GM18502 (cell line): Measurements from ENCODE around the gene PASK.
"Not testable (repeated sequence)": the region's sequence is repeated elsewhere in the genome, so short reads cannot be mapped to it uniquely, and the experiment has no call there.

Experiments
- ATAC-seq: cut with Tn5 transposase; IDR thresholded peaks from one replicate; pipeline ENCODE4 v1.9.1; 2021; ENCODE audit warnings: mild to moderate bottlenecking; ENCODE audit not compliant: unreplicated experiment, poor library complexity

PASK gene

DNA sequence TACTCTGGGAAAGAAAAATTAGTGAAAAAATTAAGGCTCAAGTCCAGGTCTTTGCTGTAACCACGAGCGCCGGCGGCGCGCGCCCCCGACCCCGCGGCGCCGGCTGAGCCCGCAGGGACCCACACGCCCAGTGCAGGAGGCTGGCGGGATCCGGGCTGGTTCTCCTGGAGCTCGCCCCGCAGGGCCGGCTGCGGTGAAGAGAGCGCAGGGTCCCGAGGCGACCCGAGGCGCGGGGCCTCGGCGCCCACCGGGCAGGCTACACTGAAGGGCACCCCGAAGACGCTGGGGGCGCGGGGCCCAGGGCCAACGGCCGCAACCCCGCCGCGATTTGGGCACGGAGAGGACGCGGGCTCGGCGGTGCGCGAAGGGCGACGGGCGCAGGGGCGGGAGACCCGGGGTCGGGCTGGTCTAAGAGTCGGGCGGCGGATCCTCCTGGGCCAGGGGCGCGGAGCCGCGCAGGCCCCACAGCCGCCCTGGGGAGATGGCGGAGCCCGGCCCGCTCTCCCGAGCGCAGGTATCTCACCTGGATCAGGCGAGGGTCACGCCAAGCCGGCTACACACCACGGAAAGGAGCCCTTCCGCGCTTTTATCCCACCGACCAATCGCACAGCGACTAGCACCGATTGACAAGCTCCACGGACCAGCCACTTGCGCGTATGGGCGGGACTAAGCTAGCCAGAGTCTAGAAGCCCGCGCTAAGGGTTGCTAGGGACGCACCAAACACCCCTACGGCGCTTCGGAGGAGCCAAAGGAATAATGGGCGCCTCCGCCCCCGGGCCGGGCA lies at the start of gene PASK:
PASK (minus strand) TSS at position 582 of the 784 bp plus-strand sequence. CDS start 6,440 bp downstream, outside the sequence.
- ATAC-seq = peak; percentile 70

DNA sequence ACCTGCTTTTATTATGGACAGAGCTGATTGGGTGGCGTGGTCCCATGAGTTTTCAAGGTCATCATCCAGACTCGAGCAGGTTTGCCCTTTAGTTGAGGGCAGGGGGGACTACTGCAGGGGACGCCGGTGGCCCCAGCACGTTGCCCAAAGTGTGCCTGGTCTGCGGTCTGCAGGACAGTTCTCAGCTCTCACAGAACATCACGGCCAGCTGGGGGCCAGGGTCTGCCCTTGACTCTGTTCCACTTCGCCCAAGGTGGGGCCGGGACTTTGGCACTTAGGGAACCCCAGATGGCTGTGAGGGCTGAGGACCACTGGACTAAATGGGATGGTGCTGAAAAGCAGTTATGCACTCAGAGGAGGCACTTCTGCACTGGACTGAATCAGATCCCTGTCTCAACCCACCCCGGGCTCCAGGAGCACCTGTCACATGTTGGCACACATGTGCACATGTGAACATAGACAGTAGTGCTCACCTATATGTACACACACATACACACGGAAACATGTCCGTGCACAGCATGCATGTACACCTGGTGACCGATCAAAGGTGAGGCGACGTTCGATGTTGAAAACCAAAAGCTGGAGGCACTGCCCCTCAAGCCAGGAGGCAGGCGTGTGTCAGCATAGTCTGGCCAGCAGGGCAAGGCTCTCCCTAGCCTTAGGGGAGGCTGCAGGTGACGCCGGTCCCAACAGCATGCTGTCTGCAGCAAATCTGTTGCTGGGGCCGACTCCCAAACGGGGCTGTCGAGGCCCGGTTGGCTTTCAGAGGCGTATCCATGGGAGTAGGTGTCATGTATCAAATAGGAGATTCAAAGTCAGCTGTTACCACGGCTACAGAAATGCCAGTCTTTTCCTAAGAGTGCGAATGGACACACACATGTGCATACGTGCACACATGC lies 49.4 kb upstream of the PASK start:
- no peak for ATAC-seq

DNA sequence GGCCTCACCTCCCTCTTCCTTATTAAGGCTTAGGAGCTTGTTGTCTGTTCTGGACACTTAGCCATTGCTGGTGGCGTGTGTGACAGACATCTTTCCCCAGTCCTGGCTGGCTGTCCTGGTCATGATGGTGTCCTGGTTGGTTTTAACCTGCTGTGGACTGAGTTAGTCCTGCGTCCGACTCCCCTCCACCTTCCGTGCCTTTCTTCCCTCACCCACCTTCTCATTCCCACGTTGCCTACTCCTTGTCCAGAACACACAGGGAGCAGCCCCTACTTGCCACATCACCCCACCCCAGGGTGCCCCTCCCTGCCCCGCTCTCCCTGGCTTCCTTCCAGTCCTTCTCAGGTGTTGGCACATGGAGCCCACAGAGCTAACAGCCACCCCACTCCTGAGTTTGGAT lies 48.7 kb upstream of the PASK start:
- no peak for ATAC-seq

DNA sequence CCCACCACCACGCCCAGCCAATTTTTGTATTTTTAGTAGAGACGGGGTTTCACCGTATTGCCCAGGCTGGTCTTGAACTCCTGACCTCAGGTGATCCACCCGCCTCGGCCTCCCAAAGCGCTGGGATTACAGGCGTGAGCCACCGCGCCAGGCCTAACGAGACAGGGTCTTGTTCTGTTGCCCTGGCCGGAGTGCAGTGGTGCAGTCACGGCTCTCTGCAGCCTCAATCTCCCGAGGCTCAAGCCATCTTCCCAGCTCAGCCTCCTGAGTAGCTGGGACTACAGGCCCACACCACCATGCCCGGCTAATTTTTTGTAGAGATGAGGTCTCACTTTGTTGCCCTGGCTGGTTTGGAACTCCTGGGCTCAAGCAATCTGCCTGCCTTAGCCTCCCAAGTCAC lies 48.0 kb upstream of the PASK start:
- not testable (repeated sequence) for ATAC-seq

DNA sequence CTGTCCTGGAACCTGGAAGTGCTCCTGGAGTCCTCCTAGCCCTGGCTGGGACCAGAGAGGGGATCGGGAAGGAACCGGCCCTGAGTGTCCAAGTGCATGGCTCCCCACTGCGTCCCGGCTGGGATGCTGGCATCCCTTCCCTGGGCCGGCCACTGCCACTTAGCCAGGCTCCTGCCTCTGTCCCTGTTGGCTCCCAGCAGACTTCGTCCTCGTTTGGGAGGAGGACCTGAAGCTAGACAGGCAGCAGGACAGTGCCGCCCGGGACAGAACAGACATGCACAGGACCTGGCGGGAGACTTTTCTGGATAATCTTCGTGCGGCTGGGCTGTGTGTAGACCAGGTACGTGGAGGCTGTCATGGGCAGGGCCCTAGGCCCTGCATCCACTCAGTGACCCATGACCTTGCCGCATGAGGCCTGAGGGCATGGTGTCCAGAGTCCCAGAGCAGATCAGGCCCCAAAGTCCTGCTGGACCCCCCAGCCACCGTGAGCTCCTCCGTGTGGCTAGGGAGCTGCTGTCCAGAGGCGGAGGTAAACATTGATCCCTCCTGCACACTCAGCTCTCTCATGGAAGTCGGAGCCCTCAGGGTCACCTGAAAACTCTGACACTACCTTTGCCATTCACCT lies 46.3 kb upstream of the PASK start:
- no peak for ATAC-seq

DNA sequence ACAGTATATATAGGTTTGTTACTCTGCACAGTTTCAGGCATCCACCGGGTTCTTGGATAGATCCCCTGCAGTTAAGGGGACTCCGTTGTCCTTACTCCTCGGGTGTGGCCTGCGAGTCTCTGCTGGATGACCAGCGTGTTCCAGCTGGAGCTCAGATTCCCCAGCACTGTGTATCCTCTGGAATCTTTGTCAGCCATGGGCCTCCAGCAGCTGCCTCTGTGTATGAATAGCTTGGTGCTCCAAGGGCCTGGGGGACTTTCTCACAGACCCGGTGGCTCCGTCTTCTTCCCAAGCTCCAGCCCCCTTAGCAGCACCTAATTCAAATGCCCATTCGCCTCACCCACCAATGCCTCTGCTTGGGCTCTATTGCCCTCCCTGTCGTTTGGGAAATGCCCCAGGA lies 45.5 kb upstream of the PASK start:
- no peak for ATAC-seq

DNA sequence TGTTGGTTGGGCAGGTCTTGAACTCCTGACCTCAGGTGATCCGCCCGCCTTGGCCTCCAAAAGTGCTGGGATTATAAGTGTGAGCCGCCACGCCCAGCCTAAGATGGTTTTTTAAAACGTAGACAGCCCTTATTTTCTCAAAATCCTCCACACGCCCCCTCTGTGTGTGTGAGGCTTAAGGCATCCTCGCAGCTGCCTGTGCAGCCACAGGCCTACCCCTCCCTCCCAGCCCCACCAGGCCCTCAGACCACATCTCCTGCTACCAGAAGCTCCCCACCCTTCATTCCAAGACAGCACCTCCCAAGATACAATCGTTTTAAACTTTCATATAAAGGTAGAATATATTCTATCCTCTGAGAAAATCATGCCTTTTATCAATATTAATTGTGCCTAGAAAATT lies 44.0 kb upstream of the PASK start:
- no peak for ATAC-seq

DNA sequence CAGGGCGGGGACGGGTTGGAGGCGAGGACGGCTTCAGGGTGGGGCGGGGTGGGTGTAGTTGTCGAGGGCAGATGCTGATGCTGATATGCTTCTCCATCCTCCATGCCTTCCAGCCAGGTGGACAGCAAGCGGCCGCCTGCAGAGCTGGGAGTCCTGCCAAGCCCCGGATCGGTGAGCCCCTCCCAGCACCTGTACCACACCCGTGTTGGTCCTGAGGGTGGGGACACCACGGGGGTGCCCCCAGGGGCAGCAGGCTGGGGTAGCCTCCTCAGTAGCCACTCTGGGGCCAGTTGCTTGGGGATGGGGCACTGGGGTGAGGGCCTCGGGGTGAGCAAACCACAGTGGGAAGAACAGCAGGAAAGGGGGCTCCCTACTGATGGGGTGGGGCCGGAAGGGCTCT lies 41.8 kb upstream of the PASK start:
- no peak for ATAC-seq

DNA sequence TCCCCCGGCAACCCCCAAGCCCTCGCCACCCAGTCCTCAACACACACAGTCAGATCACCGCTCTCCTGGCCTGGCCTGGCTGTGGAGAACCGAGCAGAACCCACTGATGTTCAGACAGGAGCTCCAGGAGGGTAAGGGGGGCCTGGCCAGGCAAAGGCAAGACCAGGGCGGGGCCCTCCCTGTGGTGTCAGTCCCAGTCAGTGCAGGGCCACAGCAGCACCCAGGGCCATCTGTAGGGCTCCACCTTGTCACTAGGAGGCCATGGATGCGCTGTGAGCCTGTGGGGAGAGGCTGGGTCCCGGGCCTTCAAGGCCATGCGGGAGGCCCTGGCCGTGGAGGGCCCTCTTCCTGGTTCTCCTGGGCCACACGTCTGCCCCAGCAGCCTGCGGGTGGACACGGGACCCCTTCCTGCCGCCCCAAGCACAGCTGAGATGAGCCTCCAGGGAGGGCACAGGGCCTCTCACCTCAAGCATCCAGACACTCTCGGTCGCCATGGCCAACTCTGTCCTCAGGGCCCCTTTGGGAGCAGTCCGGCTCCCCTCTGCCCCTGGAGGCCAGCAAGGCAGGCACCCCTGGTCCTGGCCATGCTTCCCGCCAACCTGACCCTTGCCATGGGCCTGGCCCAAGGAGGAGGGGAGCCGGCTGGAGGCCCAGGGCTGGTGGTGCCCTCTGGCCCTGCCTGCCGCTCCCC lies 41.2 kb upstream of the PASK start:
- no peak for ATAC-seq

DNA sequence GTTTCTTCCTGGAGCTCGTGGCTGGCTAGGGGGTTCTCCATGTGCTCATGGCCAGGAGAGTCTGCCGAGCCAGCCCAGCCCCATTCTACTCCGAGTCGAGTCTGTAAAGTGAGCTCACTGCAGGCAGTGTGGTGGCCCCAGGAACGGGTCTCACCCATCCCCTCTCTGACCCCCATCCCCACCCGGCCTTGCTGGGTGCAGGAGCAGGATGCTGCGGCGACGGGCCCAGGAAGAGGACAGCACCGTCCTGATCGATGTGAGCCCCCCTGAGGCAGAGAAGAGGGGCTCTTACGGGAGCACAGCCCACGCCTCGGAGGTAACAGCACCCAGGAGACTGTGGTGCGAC lies 40.6 kb upstream of the PASK start:
- no peak for ATAC-seq

DNA sequence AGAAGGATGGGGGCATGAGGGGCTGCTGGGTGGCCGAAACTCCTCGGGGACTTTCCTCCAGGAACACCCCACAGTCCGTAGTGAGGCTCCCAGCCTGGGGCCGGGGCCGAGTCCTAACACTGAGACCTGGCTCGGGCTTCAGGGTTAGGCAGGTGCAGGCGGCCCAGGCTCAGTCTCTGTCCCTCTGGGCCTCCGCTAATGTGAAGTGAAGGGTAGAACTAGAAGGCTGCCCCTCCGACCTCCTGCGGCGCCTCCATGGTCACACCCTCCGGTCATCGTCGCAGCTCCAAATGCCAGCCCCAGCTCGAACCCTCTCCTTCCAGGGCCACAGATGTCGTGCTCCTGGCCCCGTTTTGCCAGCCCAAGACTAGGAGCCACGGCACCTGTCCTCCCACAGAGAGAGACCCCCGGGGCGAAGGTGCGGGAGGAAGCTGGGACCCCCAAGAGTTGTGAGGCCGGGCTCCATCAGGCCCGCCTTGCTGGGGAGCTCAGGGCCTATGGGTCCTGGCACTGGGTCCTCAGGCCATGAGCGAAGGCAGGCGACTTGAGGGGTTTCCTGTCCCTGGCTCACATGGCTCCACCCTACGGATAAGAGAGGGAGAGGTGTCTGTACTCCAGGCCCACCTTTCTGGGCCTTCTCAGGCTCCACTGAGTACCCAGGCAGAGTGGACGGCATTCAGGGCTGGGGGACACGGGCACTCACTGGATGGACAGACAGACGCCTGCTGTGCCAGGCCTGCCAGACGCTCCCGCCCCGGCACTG lies 40.0 kb upstream of the PASK start:
- no peak for ATAC-seq

DNA sequence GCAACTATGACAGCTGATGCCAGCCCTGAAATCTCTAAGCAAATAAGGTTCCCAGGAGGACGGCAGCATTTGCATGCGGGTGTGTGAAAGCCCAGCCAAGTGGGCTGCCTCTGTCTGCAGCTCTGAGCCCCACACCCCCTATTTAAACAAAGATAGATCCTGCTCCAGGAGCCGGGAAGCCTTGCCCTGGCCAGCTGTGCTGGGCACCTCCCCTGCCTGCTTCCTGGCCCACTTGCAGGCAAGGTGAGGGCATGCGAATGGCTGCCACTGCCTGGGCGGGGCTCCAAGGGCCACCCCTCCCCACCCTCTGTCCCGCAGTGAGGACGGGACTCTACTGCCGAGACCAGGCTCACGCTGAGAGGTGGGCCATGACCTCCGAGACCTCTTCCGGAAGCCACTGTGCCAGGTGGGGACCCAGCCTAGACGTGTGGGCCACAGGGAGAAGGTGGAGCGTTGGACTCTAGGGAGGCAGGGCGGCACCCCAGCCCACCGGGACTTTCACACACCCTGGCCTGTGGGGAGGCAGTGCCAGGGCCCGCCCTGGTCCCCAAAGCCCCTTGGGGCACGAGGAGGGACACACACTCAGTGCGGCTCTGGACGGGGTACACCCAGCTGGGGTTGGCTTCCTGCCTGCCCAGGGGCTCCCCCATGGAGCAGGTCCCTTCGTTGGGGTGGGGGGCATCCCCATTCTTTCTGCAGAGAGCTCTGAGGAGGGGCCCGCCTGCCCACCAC lies 39.3 kb upstream of the PASK start, which contains the start of gene ANO7:
ANO7 (plus strand) TSS at position 317 of the 732 bp plus-strand sequence. CDS start 1,387 bp downstream, outside the sequence.
- no peak for ATAC-seq

DNA sequence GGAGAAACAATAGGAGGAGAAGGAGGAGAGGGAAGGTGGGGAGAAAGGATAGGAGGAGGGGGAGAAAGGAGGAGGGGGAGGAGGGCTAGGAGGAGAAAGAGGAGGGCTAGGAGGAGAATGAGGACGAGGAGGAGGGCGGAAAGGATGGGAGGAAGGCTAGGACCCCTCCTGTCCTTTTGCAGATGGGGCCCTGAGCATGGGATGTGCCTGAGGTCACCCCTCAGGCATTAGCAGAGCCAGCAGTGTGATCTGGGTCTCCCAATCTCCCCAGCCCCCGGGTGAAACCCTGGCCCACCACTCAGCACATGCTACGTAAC lies 38.6 kb upstream of the PASK start:
- ATAC-seq = no peak

DNA sequence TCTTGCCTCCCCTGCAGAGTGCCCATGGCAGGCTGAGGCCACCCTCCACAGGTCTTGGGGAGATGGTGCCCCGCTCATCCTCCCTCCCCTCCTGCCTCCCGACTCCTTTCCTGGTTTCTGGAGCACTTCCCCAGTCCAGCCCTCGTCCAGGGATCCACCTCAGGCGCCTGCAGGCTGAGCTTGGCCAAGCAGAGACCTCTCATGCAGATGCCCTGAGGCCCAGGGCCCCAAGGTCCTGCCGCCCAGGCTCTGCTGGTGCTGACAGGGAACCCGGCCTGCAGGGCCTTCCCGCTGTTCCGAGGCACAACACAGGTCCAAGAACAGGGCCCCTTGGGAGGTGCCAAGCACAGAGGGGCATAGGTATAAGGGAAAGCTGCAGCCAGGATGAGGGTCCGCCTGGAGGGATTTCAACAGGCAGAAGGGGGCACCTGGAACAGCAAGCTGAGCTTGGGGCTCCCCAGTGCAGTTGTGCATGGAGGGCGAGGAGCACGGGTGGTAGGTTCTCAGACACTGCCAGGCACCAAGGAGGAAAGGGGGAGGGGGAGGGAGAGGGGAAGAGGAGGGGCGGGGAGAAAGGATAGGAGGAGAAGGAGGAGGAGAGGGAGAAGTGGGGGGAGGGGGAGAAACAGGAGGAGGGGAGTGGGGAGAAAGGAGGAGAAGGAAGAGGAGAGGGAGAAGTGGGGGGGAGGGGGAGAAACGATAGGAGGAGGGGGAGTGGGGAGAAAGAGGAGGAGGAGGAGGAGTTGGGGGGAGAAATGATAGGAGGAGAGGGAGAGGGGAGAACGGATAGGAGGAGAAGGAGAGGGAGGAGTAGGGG lies 38.0 kb upstream of the PASK start:
- ATAC-seq = no peak

DNA sequence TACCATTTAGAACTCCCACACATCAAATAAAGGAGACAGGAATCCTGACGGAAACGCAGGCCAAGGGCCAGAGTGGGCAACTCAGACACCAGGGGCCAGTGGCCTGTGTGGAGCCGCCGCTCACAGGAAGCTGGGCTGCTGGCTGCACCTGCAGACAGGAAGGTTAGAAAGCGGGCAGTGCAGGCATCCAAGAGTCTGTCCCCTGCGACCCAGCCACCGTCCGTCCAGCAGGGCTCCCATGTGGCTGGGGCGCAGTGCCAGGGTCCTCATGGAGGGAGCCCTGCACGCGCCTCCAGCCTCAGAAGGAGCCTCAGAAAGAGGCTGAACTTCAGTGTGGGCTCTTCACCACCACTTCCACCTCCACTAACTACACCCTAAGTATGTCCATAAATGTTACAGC lies 36.7 kb upstream of the PASK start:
- no peak for ATAC-seq

DNA sequence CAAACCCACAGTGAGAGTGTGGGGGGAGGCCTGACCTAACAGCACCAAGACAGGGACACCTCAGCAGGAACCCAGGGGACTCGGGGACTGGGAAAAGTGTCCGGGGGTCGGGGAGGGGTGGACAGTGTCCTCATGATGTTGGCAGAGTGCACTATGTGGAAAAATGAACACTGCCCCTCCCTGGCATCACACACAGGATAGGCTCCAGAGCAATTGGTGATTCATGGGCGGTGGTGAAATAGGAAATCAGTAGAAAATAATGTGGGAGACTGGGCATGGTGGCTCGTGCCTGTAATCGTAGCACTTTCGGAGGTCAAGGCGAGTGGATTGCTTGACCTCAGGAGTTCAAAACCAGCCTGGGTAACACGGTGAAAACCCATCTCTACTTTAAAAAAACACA lies 35.6 kb upstream of the PASK start:
- no peak for ATAC-seq

DNA sequence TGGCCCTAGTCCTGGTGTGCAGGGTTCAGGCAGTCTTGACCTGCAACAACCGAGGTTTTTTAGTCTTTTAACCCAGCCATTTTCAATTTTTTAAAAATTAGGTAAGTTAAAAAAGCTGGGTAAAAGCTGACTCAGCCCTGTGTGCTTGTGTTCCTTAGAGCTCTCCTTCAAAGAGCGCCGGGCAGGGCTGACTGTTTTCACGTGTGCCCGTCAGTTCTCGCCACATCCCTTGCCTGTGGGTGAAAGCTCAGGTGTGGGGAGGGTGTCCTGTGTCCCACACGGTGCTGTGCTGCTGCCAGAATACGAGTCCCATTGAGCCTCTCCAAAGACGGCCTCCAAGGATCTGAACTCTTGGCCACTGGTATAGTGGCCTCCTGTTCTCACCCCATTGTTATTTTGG lies 33.9 kb upstream of the PASK start:
- no peak for ATAC-seq

DNA sequence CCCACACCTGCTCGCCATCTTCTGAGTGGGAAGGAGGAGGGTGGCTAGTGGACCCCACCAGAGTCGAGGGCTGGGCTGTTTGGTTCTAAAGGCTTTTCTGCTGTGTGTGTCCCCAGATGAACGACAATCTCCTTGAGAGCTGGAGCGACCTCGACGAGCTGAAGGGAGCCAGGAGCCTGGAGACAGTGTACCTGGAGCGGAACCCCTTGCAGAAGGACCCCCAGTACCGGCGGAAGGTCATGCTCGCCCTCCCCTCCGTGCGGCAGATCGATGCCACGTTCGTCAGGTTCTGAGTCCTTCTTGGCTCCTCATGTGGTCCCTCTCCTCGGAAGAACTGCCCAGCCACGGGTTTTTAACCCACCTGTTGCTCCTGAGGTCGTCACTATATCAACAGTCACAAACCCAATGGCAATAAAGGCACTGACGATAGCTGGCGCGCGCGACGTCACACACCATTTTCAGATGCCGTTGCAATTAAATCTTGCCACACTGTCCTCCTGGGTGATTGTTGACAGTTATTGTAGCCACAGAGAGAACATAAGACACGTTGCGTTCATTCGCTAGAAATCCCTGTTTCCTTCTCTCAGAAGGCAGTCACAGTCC lies 33.4 kb upstream of the PASK start:
- no peak for ATAC-seq
